ENCODE measurements around the gene CCDC57.
"Not testable (repeated sequence)": the region's sequence is repeated elsewhere in the genome, so short reads cannot be mapped to it uniquely, and the experiment has no call there.

Gene CCDC57

DNA sequence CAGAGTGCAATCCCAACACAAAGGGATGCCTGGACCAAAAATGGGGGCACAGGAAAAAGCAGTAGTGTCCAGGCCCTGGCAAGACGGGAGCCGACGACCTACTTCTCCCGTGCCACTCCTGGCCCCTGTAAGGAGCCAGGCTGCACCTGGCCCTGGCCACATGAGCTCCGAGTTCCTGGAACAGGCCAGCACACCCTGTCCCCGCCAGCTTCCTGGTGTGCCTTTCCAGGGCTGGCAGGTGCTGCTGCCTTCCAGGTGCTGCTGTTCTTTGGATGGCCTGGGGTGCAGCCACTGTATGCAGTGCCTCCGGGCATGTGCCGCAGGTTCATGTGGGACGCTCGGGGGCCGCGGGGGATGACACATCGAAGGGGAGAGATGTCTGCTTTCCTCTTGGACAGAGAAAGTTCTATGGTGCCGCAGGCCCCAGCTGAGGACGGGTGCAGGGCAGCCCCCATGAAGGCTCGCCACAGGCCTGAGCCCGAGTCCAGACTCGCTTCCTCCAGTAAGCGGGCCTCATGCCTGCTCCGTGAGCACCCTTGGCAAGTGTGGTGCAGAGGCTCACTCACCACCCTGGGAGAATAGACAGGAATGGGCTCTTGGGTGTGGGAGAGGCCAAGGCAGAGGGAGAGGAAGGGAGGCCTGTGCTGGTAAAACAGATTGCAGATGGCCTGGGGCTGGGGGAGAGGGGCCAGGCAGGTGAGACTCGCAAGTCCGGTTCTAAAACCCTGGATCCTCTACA is 59.9 kb downstream of the CCDC57 start:
- DNase-seq (ENCODE audit: low spot score) = no peak

DNA sequence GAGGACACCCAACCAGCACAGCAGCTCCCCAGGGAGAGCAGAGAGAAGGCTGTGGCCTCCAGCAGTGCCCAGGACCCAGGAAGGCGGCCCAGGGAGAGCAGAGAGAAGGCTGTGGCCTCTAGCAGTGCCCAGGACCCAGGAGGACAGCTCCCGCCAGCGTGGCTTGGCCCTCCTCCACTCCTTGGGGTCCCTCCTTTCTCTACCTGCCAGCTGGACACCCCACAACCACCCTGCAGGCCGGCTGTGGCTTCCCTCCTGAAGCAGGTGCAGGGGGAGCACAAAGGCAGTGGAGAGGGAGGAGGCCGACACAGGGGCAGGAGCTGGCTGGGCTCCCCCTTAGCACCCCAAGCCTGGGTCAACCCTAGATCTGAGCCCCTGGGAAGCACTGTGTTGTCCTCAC is 60.5 kb downstream of the CCDC57 start:
- no peak for DNase-seq (ENCODE audit: low spot score)

DNA sequence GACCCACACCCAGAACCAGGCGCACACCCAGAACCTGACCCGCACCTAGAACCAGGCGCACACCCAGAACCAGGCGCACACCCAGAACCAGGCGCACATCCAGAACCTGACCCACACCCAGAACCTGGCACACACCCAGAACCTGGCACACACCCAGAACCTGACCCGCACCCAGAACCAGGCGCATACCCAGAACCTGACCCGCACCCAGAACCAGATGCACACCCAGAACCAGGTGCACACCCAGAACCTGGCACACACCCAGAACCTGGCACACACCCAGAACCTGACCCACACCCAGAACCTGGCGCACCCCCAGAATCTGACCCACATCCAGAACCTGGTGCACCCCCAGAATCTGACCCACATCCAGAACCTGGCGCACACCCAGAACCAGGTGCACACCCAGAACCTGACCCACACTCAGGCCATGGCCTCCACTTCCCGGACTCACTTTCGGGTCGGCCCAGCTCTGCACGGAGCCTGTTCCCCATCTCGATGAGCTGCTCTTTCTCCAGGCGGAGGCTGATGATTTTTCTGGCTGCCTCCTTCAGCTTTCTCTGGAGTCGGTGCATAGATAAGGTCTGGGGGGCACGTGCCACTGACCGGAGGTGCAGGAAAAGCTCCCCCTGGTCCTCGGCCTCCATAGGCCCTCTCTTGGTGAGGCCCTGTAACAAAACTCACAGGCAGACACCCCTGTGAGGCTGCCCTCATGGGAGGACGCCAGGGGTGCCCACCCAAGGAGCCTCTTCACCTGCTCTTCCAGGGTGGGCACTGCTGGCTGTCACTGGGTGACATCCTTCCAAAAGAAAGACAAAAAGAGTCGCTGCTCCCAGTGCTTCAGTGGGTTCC is 61.3 kb downstream of the CCDC57 start:
- DNase-seq (ENCODE audit: low spot score) = no peak

DNA sequence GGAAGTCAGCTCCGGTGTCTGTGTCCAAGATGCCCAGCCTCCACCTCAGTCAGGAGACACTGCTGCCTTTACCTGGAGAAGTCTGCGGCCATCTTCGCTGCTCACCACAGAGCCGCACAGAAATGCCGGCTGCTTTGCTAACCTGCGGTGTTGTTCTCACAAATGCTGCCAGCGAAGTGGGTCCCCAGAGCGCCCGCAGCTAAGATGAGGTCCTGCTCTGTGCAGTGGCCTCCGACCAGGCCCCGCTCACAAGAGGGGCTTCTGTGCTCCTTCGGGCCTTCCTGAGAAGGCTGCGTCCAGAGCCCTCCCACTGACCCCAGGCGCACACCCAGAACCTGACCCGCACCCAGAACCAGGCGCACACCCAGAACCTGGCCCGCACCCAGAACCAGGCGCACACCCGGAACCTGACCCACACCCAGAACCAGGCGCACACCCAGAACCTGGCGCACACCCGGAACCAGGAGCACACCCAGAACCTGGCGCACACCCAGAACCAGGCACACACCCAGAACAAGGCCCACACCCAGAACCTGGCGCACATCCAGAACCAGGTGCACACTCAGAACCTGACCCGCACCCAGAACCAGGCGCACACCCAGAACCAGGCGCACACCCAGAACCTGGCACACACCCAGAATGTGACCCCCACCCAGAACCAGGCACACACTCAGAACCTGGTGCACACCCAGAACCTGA is 63.1 kb downstream of the CCDC57 start:
- DNase-seq (ENCODE audit: low spot score) = no peak

DNA sequence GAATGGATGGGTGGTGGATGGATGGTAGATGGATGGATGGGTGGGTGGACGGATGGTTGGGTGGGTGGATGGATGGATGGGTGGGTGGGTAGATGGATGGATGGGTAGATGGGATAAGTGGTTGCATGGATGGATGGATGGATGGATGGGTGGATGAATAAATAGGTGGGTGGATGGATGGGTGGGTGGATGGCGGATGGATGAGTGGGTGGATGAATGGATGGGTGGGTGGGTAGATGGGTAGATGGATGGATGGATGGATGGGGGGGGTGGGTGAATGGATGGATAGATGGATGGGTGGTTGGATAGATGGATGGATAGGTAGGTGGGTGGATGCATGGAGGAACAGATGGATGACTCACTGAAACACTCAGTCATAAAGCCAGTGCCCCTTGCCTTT is 63.6 kb downstream of the CCDC57 start:
- peak; percentile 46 for DNase-seq (ENCODE audit: low spot score)

DNA sequence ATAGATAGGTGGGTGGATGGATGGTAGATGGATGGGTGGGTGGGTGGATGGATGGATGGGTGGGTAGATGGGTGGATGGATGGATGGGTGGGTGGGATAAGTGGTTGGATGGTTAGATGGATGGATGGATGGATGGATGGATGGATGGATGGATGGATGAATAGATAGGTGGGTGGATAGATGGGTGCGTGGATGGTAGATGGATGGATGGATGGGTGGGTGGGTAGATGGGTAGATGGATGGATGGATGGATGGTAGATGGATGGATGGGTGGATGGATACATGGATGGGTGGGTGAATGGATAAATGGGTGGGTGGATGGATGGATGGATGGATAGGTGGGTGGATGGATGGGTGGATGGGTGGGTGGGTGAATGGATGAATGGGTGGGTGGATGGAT is 64.6 kb downstream of the CCDC57 start:
- no peak for DNase-seq (ENCODE audit: low spot score)

DNA sequence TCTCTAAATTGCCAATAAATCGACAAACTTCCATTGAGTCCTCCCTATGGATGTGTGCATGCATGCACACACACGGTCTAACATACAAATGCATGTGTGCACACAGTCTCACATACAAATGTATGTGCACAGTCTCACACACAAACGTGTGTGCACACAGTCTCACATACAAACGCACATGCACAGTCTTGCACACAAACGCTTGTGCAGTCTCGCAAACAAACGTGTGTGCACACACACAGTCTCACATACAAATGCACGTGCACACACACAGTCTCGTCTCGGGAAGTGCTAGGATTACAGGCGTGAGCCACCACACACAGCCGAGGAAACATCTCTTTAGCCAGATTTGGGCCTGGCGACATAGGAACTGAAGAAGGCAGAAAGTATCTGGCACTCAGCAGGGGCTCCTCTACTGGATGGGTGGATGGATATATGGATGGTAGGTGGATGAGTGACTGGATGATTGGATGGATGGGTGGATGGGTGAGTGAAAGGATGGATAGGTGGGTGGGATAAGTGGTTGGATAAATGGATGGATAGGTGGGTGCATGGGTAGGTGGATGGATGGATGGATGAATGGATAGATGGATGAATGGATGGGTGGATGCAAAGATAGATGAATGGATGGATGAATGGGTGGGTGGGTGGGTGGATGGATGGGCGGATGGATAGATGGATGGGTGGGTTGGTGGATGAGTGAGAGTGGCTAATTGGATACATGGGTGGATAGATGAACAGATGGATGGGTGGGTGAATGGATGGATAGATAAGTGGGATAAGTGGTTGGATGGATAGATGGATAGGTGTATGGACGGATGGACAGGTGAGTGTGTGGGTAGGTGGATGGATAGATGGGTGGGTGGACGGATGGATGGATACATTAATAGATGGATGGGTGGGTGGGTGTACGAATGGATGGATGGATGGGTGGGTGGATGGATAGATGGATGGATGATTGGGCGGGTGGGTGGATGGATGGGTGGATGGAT is 65.7 kb downstream of the CCDC57 start:
- DNase-seq (ENCODE audit: low spot score) = no peak

DNA sequence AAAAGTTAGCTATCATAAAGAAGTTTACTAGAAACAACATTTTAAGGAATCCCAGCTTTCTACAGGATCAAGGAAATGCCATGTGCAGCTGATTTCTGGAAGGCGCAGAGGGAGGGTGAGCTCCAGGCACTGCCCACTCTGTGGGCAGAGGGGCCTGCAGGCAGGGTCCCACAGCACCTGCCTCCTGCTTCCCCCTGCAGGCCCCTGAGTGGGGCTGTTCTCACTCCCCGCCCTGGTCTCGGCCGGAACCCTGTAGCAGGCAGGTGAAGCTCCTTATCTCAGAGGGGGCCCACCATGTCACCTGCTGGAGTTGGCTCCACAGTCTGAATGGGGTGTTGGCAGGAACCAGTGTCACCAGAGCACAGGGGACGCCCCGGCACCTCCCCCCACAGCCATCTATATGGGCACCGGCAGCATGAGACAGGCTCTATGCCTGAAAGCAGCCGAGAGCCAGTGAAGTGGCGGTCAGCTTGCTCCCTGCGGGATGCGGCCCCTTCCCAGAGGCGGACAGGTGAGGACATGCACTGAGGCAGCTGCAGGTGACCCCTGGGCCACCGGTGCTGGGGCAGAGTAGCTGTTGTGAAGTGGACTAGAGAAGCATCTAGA is 67.0 kb downstream of the CCDC57 start:
- DNase-seq (ENCODE audit: low spot score) = no peak

DNA sequence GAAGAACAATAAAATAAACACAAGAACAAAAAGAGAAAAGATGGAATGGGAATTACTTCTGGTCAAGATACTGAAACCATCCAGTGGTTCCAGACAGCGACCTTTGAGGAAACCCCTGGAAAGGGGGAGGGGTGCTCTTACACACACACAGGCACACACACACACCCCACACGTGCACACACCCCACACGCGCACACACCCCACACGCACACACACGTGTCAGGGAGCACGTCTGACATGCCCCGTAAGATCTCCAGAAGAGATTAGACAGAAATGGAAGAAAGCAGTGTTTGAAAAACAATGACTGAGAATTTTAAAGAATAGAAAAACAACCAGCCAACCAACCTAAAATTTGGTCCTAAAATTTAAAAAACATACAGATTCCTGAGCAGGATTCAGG is 69.3 kb downstream of the CCDC57 start:
- DNase-seq (ENCODE audit: low spot score) = no peak

DNA sequence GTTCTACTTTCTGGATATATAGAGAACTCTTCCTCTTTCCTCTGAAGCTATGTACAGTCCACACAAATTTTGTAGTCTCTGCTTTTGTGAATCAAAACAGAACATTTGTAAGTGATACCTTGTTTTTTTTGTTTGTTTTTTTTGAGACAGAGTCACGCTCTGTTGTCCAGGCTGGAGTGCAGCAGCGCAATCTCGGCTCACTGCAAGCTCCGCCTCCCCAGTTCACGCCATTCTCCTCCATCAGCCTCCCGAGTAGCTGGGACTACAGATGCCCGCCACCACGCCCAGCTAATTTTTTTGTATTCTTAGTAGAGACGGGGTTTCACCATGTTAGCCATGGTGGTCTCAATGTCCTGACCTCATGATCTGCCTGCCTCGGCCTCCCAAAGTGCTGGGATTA is 72.7 kb downstream of the CCDC57 start:
- not testable (repeated sequence) for DNase-seq (ENCODE audit: low spot score)

DNA sequence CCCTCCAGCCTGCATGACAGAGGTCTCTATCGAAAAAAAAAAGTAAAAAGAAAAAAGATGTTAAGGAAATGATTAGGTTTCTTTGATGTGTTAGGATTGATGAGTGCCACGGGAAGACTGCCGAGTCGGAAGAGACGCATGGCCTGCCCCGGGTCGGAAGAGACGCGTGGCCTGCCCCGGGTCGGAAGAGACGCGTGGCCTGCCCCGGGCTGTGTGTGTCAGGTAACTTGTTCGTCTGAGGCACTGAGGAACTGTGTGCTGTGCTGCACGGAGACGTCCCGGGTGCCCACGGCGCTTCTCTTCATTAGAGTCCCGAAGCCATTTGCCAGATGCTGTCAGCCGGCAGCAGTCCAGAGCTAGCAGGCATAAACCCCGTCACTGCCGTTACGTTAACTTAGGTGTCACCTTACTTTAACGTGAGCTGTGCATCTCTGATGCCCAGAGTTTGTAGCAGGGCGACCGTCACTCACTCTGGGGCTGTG is 74.1 kb downstream of the CCDC57 start:
- no peak for DNase-seq (ENCODE audit: low spot score)

DNA sequence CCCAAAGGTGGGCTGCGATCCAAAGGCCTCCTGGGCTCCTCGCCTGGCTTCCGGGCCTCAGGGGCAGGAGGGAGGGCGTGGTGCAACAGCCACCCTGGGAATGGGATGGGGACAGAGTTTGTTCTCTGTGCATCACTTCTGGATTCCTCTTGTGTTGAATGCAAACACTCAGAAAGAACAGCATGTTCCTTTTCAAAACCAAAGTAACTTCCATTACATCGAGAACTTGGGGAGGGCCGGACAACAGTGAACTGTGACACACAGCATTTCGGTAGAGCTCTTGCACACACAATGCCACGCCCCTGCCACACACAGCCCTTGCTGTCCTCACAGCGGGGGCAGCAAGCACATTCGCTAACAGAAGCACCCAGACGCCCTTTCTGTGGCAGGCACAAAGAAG is 78.5 kb downstream of the CCDC57 start:
- no peak for DNase-seq (ENCODE audit: low spot score)

DNA sequence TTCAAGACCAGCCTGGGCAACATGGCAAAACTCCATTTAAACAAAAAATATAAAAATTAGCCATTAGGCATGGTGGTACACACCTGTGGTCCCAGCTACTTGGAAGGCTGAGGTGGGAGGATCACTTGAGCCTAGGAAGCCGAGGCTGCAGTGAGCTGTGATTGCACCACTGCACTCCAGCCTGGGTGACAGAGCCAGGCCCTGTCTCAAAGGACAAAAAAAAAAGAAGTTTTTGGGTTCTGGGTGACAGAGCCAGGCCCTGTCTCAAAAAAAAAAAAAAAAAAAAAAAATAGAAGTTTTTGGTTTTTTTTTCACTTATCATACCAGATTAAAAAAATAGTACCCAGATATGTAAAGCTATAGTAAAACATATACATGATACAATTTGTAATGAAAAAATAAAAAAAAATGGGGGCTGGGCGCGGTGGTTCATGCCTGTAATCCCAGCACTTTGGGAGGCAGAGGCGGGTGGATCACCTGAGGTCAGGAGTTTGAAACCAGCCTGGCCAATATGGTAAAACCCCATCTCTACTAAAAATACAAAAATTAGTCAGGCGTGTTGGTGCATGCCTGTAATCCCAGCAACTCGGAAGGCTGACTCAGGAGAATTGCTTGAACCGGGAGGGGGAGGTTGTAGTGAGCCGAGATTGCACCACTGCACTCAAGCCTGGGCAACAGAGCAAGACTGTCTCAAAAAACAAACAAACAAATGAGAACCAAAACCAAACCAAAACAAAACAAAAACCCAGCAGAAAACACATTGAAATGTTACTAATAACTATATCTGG is 79.3 kb downstream of the CCDC57 start:
- DNase-seq (ENCODE audit: low spot score) = not testable (repeated sequence)

DNA sequence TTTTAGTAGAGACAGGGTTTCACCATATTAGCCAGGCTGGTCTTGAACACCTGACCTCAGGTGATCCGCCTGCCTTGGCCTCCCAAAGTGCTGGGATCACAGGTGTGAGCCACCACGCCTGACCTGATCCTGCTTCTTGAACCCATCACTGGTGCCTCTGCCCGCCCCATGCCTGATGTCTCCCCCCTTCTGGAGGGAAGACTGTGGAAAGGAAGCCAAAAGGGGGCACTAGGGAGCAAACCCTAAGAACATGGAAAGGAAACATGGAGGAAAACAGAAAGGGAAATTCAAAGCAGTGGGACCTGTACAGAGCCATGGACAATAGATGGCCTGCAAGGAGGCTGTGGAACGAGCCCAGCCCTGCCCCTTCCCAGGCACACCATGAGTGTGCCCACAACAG is 83.5 kb downstream of the CCDC57 start:
- DNase-seq (ENCODE audit: low spot score) = no peak

DNA sequence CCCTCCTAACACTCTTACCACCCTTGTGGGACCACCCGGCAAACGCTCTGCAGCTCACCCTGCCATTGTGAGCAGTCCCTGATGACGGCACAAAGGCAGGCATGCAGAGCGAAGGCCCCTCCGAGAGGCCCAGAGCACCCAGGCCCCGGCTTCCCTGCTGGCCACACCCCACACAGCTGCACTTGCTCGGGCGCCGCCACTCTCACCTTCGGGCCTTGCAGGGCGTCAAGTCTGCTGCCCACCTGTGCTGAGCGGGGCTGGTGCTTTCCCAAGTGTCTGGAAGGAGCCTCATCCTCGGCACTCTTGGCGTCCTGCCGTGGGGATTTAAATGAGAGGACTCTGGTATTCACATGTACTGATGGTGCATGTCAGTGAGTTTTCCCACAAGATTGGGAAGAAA is 84.4 kb downstream of the CCDC57 start:
- no peak for DNase-seq (ENCODE audit: low spot score)

DNA sequence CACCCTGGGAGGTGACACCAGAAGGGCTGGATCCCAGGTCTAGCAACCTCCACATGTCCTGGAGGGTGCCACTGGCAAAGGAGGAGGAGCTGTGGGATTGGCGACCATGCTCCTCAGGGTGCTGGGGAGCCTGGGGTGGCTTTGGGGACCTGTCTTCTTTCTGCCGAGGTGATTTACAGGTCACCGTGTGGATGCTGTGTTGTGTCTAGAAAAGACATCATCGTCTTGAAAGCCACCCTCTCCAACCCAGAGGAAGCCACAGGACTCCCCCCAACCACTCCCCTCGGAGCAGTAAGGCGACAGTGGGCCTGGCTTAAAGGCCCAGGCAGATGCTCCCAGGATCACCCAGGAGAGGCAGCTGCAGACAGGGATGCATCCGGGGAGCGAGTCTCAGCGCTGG is 84.9 kb downstream of the CCDC57 start:
- DNase-seq (ENCODE audit: low spot score) = no peak

DNA sequence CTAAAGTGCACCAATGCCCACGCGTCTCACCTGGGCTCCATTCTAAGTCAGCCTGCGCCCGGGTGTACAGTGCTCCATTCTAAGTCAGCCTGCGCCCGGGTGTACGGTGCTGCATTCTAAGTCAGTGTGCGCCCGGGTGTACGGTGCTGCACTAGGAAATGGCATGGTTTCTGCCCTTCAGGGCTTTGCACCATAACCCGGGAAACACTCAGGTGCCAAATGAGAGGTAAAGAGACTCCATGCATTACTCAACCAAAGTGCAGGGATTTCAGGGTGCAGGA is 85.4 kb downstream of the CCDC57 start:
- no peak for DNase-seq (ENCODE audit: low spot score)

DNA sequence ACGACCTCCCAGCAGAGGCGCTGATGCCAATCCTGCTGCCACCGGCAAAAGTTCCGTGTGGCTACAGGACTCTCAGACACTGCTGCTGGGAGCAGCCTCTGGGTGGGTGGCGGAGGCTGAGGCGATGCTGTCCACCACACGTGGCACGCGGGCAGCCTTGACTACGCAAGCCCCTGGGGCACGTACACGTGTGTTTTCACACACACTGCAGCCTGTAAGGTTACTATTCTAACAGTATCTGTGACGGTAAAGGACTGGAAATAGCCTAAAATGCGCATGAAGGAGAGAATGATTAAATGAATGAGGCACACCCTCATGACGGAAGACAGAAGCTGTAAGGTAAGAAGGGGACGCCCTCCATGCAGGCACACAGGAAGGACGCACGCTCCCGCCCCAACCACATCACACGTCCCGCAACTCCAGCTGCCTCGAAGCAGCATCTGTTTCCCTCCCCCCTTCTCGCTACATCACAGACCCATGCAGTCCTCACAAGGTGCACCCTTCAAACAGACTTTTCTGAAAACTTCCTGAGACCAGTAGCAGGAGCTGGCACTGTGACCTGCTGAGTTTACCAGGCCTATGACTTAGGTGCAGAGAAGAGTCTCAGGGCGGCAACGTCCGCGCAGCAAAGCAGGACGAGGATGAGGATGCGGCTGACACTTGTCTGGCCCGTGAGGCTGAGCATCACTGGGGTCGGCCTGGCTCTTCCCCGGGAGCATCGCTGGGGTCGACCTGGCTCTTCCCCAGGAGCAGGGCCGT is 85.9 kb downstream of the CCDC57 start:
- no peak for DNase-seq (ENCODE audit: low spot score)

DNA sequence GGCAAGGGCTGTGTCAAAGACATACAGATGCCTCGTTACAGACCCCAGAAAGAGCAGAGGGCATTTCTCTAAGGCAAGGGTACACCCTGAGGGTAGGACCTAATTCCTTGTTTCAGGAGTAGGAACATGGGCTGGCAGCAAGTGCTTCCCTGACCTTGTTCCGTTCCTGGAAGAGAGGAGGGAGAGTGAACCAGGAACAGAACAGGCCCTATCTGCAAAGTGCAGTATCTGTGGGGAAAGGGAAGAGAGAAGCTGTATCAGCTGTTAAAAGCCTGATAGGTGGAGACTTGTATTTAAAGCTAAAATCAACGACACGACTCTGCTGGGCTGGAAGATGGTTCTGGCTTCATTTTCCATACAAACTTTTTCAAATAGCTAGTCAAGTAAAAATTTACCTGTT is 88.5 kb downstream of the CCDC57 start:
- no peak for DNase-seq (ENCODE audit: low spot score)

All from RKO (cell line).